Neural crest cell (in vitro differentiated cells): Measurements from ENCODE around the gene CCR7. TPM values are rescaled to one million over a fixed set of nuclear protein-coding genes. Genes with fewer than 3 reads are reported as not detected.

Source experiments
- DNase-seq: peaks from one replicate; pipeline ENCODE4 v3.0.0; 2021; ENCODE audit warnings: low read depth, mixed read lengths, low spot score
- H3K27ac Mint-ChIP-seq: one replicate; pipeline ENCODE4 v1.8.0; 2021; ENCODE audit warnings: mild to moderate bottlenecking, mixed read lengths; ENCODE audit not compliant: unreplicated experiment
- H3K27me3 Mint-ChIP-seq: 2 replicates; pipeline ENCODE4 v1.8.0; 2021; ENCODE audit warnings: low read depth, mild to moderate bottlenecking, mixed read lengths
- H3K36me3 Mint-ChIP-seq: 2 replicates; pipeline ENCODE4 v1.8.0; 2021; ENCODE audit warnings: low read depth, mild to moderate bottlenecking, mixed read lengths
- H3K4me1 Mint-ChIP-seq: 2 replicates; pipeline ENCODE4 v1.8.0; 2021; ENCODE audit warnings: mixed read lengths
- H3K4me3 Mint-ChIP-seq: one replicate; pipeline ENCODE4 v1.8.0; 2021; ENCODE audit warnings: mild to moderate bottlenecking, mixed read lengths
- H3K9me3 Mint-ChIP-seq: 2 replicates; pipeline ENCODE4 v1.8.0; 2021; ENCODE audit warnings: mixed read lengths
- total RNA-seq: library from RNA; stranded (reverse); gene quantifications from 2 replicates; pipeline ENCODE4 v1.2.1, GENCODE V29; 2021
- TF ChIP-seq, protein P1 (sequence below): fragments of 200-600 bp; sonication (generic); conservative IDR thresholded peaks from 2 replicates; pipeline ENCODE4 v1.5.0; 2021; ENCODE audit warnings: antibody characterized with exemption, mild to moderate bottlenecking

Gene CCR7
- total RNA-seq, 1 donor from 2014 or later: 0.33 TPM

DNA sequence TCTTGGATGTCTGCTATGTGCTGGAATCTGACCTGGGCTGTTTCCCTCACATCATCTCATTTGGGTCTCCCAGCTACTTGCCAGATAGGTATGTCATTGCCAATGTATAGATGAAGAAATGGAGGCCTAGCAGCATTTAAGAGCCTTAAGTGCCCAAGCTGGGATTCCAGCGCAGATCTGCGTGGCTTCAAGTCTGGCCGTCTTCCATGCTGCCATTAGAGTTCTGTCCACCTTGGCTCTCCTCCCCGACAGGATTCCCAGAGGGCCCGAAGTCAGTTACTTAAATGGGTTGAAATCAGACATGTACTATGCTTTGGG, 33.0 kb upstream of the CCR7 start:
- TF ChIP-seq, protein P1, sequence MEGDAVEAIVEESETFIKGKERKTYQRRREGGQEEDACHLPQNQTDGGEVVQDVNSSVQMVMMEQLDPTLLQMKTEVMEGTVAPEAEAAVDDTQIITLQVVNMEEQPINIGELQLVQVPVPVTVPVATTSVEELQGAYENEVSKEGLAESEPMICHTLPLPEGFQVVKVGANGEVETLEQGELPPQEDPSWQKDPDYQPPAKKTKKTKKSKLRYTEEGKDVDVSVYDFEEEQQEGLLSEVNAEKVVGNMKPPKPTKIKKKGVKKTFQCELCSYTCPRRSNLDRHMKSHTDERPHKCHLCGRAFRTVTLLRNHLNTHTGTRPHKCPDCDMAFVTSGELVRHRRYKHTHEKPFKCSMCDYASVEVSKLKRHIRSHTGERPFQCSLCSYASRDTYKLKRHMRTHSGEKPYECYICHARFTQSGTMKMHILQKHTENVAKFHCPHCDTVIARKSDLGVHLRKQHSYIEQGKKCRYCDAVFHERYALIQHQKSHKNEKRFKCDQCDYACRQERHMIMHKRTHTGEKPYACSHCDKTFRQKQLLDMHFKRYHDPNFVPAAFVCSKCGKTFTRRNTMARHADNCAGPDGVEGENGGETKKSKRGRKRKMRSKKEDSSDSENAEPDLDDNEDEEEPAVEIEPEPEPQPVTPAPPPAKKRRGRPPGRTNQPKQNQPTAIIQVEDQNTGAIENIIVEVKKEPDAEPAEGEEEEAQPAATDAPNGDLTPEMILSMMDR: no peak
- H3K27me3 Mint-ChIP-seq: no peaks in the 10 kb centered on the region

DNA sequence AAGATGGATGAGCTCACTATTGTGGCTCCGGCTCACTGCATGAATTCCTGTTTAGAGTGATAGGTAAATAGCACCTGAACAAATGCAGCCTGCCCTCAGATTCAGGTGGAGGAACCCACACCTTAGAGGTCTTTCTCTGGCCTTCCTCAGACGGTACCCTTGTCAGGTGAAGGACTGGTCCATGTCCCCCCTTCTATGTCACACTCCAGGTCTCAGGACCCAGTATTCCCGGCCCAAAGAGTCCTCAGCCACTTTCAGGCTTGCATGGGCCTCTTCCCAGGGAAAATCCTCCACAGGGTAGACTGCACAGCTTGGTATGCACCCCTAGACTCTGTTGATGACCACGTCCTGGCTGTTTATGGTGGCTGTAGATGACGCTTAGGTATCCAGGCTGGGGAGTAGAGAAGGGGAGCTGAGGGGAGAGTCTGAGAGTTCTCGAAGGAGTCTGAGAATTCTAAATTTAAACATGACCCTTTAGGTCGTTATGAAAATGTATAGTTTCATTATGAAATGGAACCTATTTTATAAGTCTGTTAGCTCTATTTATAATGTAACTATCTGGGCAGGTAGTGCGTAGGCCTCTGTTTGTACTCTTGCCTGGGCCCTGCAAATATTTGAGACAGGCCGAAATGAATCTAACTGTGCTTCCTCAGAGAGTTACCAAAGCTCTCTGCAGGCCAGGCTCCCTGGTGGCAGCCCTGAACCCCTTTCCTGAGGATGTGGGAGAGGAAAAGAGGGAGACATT, 32.5 kb upstream of the CCR7 start:
- Mint-ChIP-seq H3K36me3 (no peaks in the 10 kb centered on the region), H3K27ac (no peak overlapping the region), H3K4me1 (no peaks in the 10 kb centered on the region), H3K4me3 (no peak overlapping the region), H3K9me3 (peaks cover 3% of the 10 kb centered on the region), H3K27me3 (no peaks in the 10 kb centered on the region)
- no peak for DNase-seq
- TF ChIP-seq, protein P1: no peak

More for the DNA sequence above, 33.0 kb upstream of the CCR7 start:
- no peak for DNase-seq
- H3K4me1 Mint-ChIP-seq: no peaks in the 10 kb centered on the region
- H3K4me3 Mint-ChIP-seq: no peak overlapping the region
- no peak overlapping the region for H3K27ac Mint-ChIP-seq
- H3K9me3 Mint-ChIP-seq: peaks cover 3% of the 10 kb centered on the region
- no peaks in the 10 kb centered on the region for H3K36me3 Mint-ChIP-seq

DNA sequence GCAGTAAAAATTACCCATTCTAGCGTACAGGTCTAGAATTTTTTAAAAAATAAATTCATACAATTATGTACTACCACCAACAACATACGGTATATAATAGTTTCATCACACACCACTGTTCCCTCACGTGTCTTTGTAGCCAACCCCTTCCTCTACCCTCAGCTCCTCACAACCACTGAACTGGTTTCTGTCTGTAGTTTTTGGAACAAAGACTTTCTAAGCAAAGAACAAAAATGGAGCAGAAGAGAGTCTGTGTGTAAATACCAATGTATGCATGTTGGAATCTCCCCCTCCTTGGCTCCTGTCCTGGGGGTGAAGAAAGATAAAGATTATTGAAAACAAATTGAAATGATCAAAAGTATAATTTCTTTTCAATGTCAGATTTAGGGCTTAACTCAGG, 31.9 kb upstream of the CCR7 start:
- Mint-ChIP-seq H3K4me3 (no peak overlapping the region), H3K36me3 (no peaks in the 10 kb centered on the region), H3K4me1 (no peaks in the 10 kb centered on the region), H3K27ac (no peak overlapping the region), H3K9me3 (peaks cover 3% of the 10 kb centered on the region), H3K27me3 (no peaks in the 10 kb centered on the region)
- DNase-seq: no peak
- TF ChIP-seq, protein P1: no peak

DNA sequence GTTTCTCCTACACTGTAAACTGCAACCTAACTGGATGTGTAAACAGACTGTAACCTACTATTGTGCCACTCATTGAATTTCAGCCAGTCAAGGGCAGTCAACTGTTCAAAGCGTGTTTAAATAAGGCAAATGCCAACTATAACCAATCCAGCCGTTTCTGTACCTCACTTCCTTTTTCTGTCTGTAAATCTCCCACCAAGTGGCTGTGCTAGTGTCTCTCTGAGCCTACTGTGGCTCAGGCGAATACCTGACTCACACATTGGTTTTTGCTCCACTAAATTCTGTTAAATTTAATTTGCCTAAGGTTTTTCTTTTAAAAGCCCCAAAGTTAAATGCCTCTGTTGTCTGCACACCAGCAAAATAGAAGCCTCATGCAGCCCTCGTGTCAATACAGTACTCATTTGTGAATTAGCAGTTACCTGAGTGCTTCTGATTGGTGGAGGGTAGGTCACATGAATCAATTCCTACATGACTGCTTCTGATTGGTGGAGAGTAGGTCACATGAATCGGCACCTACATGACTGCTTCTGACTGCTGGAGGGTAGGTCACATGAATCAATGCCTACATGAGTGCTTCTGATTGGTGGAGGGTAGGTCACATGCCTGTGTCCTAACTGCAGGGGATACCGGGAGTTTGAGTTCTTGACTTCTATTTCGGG, 31.1 kb upstream of the CCR7 start:
- Mint-ChIP-seq H3K27ac (no peak overlapping the region), H3K9me3 (peaks cover 3% of the 10 kb centered on the region), H3K4me3 (no peak overlapping the region), H3K27me3 (no peaks in the 10 kb centered on the region), H3K36me3 (no peaks in the 10 kb centered on the region), H3K4me1 (no peaks in the 10 kb centered on the region)
- TF ChIP-seq, protein P1: no peak
- DNase-seq: no peak

GRCh38 chr17:40590742-40591141, 25.5 kb upstream of the CCR7 start:
- Mint-ChIP-seq H3K27ac (no peak overlapping the region), H3K9me3 (peaks cover 11% of the 10 kb centered on the region), H3K4me3 (no peak overlapping the region), H3K36me3 (no peaks in the 10 kb centered on the region), H3K4me1 (peaks cover 5% of the 10 kb centered on the region), H3K27me3 (peaks cover 22% of the 10 kb centered on the region)
- TF ChIP-seq, protein P1: no peak
- no peak for DNase-seq
